NCI-H2196 treated with DMSO at 0.1 percent for 48 hours (cell line): ENCODE results near the gene KRT14.
"Not testable (repeated sequence)": the region's sequence is repeated elsewhere in the genome, so short reads cannot be mapped to it uniquely, and the experiment has no call there.

ENCODE experiments used
- DNase-seq: peaks from one replicate; lab custom pipeline; 2025; ENCODE audit not compliant: unreplicated experiment; lab: John Stamatoyannopoulos, UW

The KRT14 gene

GRCh38 chr17:41623184-41623861, 36.6 kb upstream of the KRT14 start:
- not testable (repeated sequence) for DNase-seq

- not testable (repeated sequence) for DNase-seq
Measured at GRCh38 chr17:41622340-41623183, 35.9 kb upstream of the KRT14 start.

- DNase-seq = no peak
Measured at GRCh38 chr17:41621916-41622315, 35.2 kb upstream of the KRT14 start.

- DNase-seq = not testable (repeated sequence)
Measured at GRCh38 chr17:41621435-41621817, 34.7 kb upstream of the KRT14 start.

GRCh38 chr17:41620583-41621434, 34.1 kb upstream of the KRT14 start:
- DNase-seq = no peak

- DNase-seq = not testable (repeated sequence)
Measured at GRCh38 chr17:41619927-41620582, 33.4 kb upstream of the KRT14 start.

- DNase-seq = no peak
Measured at GRCh38 chr17:41619036-41619926, 32.6 kb upstream of the KRT14 start.

- DNase-seq = no peak
Measured at GRCh38 chr17:41618341-41619035, 31.8 kb upstream of the KRT14 start.

GRCh38 chr17:41617698-41618097, 31.0 kb upstream of the KRT14 start:
- no peak for DNase-seq

GRCh38 chr17:41617136-41617535, 30.4 kb upstream of the KRT14 start:
- DNase-seq = no peak

GRCh38 chr17:41616486-41616885, 29.8 kb upstream of the KRT14 start:
- DNase-seq = not testable (repeated sequence)

GRCh38 chr17:41615454-41615853, 28.8 kb upstream of the KRT14 start:
- peak; percentile 24 for DNase-seq

- not testable (repeated sequence) for DNase-seq
Measured at GRCh38 chr17:41614767-41615166, 28.1 kb upstream of the KRT14 start.

GRCh38 chr17:41614098-41614497, 27.4 kb upstream of the KRT14 start:
- no peak for DNase-seq

GRCh38 chr17:41613277-41614082, 26.8 kb upstream of the KRT14 start:
- no peak for DNase-seq

- not testable (repeated sequence) for DNase-seq
Measured at GRCh38 chr17:41612376-41613160, 25.9 kb upstream of the KRT14 start, which contains the start of gene KRT16. Gene KRT16, minus strand, starts transcription at chr17:41612767. Its CDS starts 79 bp downstream, at chr17:41612688.

GRCh38 chr17:41610965-41611640, 24.4 kb upstream of the KRT14 start:
- DNase-seq = no peak
